Suprapubic skin (tissue), 4 donors: ENCODE data around the gene HNMT. TPM values are rescaled to one million over a fixed set of nuclear protein-coding genes. Genes with fewer than 3 reads are reported as not detected.

Source experiments
- DNase-seq, 2 donors: peaks; one replicate each; pipeline ENCODE4 v3.0.0-alpha.2; 2019; ENCODE audit warnings: low spot score in 2 of 2
- H3K27ac ChIP-seq: fragments of 200-600 bp; sonication (generic); one replicate; pipeline ENCODE4 v1.5.1; 2019
- H3K27me3 ChIP-seq: fragments of 200-600 bp; sonication (generic); one replicate; pipeline ENCODE4 v1.5.1; 2019
- H3K36me3 ChIP-seq: fragments of 200-600 bp; sonication (generic); one replicate; pipeline ENCODE4 v1.5.1; 2019
- H3K4me1 ChIP-seq: fragments of 200-600 bp; sonication (generic); one replicate; pipeline ENCODE4 v1.5.1; 2019
- H3K4me3 ChIP-seq: fragments of 200-600 bp; sonication (generic); one replicate; pipeline ENCODE4 v1.5.1; 2019; ENCODE audit warnings: mild to moderate bottlenecking
- H3K9me3 ChIP-seq: fragments of 200-600 bp; sonication (generic); one replicate; pipeline ENCODE4 v1.5.1; 2019
- CTCF ChIP-seq, 2 donors: fragments of 200-600 bp in 1 of 2; fragments of 450-650 bp in 1 of 2; sonication (generic) in 1 of 2; IDR thresholded peaks; one replicate each; pipeline ENCODE4 v1.5.1; 2016 to 2019; ENCODE audit warnings: antibody characterized with exemption in 2 of 2, mild to moderate bottlenecking in 1 of 2, moderate library complexity in 1 of 2
- EP300 ChIP-seq: sonication (generic); formaldehyde crosslinking; IDR thresholded peaks from one replicate; pipeline ENCODE4 v1.6.1; 2017; ENCODE audit warnings: antibody characterized with exemption
- POLR2A ChIP-seq, 2 donors: fragments of 450-650 bp; IDR thresholded peaks; one replicate each; pipeline ENCODE4 v1.6.1; 2017; ENCODE audit warnings: antibody characterized with exemption in 2 of 2, mild to moderate bottlenecking in 2 of 2, moderate library complexity in 2 of 2
- POLR2AphosphoS5 ChIP-seq, 3 donors: sonication (generic); formaldehyde crosslinking; IDR thresholded peaks; one replicate each; pipeline ENCODE4 v1.6.1; 2017; ENCODE audit warnings: antibody characterized with exemption in 3 of 3
- WGBS: methylation state at CpG from one replicate; pipeline ENCODE4 v1.1.5; 2018; 5-methylcytosine and 5-hydroxymethylcytosine counted together
- total RNA-seq, 4 donors: library from RNA; depleted of rRNA; stranded (reverse); fragments of >200 nt; gene quantifications; one replicate each; pipeline ENCODE4 v1.1.0, GENCODE V29; 2016

The HNMT gene
- total RNA-seq, 4 donors from 2014 or later: 16.7 to 28.5 (median 19.9) TPM

DNA sequence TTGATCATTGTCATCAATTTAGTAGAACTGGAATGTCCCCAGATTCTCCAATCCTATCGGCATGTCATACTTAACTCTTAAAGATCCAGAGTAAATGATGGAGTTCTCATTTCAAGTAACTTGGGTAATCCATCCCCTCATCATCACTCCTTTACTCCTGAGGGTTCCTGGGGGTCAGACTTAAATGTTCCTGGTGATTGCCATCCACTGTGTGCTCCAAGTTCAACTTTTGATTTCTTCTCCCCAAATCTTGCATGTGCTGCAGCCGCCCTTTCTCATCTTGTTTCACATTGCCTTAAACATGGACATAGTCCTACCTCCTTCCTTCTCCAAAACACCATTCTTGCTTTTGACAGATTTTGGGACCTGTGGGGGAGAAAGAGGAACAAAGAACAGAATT, 43.2 kb downstream of the HNMT start:
- 93% methylated on average over 2 of the region's 2 CpGs for WGBS
- no peaks in the 10 kb centered on the region for H3K27me3 ChIP-seq
- H3K27ac ChIP-seq: no peak overlapping the region
- peaks cover 20% of the 10 kb centered on the region for H3K36me3 ChIP-seq
- no peak for TF ChIP-seq CTCF (IDR thresholded peaks at IDR 0.05)
- TF ChIP-seq POLR2AphosphoS5 (IDR thresholded peaks at IDR 0.05): no peak
- no peak for TF ChIP-seq EP300
- no peak for TF ChIP-seq POLR2A (IDR thresholded peaks at IDR 0.05)
- H3K9me3 ChIP-seq: no peaks in the 10 kb centered on the region
- H3K4me1 ChIP-seq: no peaks in the 10 kb centered on the region
- no peak overlapping the region for H3K4me3 ChIP-seq
- no peak for DNase-seq

GRCh38 chr2:138009622-138010021, 45.3 kb downstream of the HNMT start:
- DNase-seq: no peak
- H3K9me3 ChIP-seq: no peaks in the 10 kb centered on the region
- no peak for TF ChIP-seq EP300
- TF ChIP-seq POLR2AphosphoS5 (IDR thresholded peaks at IDR 0.05): no peak
- TF ChIP-seq CTCF (IDR thresholded peaks at IDR 0.05): no peak
- no peak for TF ChIP-seq POLR2A (IDR thresholded peaks at IDR 0.05)
- H3K4me3 ChIP-seq: no peak overlapping the region
- no peaks in the 10 kb centered on the region for H3K4me1 ChIP-seq
- no peaks in the 10 kb centered on the region for H3K27me3 ChIP-seq
- WGBS: 89% methylated on average over 1 of the region's 1 CpG
- peaks cover 20% of the 10 kb centered on the region for H3K36me3 ChIP-seq
- no peak overlapping the region for H3K27ac ChIP-seq

- 72% methylated on average over 4 of the region's 4 CpGs for WGBS
These were observed 46.6 kb downstream of the HNMT start for GRCh38 chr2:138010890-138011289.

GRCh38 chr2:138012082-138012481, 47.8 kb downstream of the HNMT start:
- H3K4me3 ChIP-seq: no peak overlapping the region
- DNase-seq: no peak
- TF ChIP-seq CTCF (IDR thresholded peaks at IDR 0.05): no peak
- TF ChIP-seq EP300: no peak
- no peak for TF ChIP-seq POLR2A (IDR thresholded peaks at IDR 0.05)
- TF ChIP-seq POLR2AphosphoS5 (IDR thresholded peaks at IDR 0.05): no peak
- no peaks in the 10 kb centered on the region for H3K9me3 ChIP-seq
- H3K27ac ChIP-seq: no peak overlapping the region
- peaks cover 11% of the 10 kb centered on the region for H3K36me3 ChIP-seq
- no peaks in the 10 kb centered on the region for H3K4me1 ChIP-seq
- 95% methylated on average over 3 of the region's 3 CpGs for WGBS
- H3K27me3 ChIP-seq: no peaks in the 10 kb centered on the region

More at GRCh38 chr2:138010890-138011289, 46.6 kb downstream of the HNMT start:
- no peaks in the 10 kb centered on the region for H3K4me1 ChIP-seq
- H3K36me3 ChIP-seq: peaks cover 13% of the 10 kb centered on the region
- H3K27me3 ChIP-seq: no peaks in the 10 kb centered on the region
- DNase-seq: no peak
- H3K27ac ChIP-seq: no peak overlapping the region
- no peaks in the 10 kb centered on the region for H3K9me3 ChIP-seq
- H3K4me3 ChIP-seq: no peak overlapping the region
- TF ChIP-seq POLR2AphosphoS5 (IDR thresholded peaks at IDR 0.05): no peak
- TF ChIP-seq EP300: no peak
- TF ChIP-seq CTCF (IDR thresholded peaks at IDR 0.05): no peak
- no peak for TF ChIP-seq POLR2A (IDR thresholded peaks at IDR 0.05)

GRCh38 chr2:138012968-138013367, 48.7 kb downstream of the HNMT start:
- H3K27ac ChIP-seq: no peak overlapping the region
- peaks cover 6% of the 10 kb centered on the region for H3K36me3 ChIP-seq
- 95% methylated on average over 3 of the region's 3 CpGs for WGBS
- H3K9me3 ChIP-seq: no peaks in the 10 kb centered on the region
- H3K4me3 ChIP-seq: no peak overlapping the region
- DNase-seq: no peak
- H3K4me1 ChIP-seq: no peaks in the 10 kb centered on the region
- TF ChIP-seq POLR2AphosphoS5 (IDR thresholded peaks at IDR 0.05) (no peak), CTCF (IDR thresholded peaks at IDR 0.05) (no peak), EP300 (no peak), POLR2A (IDR thresholded peaks at IDR 0.05) (no peak)
- no peaks in the 10 kb centered on the region for H3K27me3 ChIP-seq
